HG03520 (cell line): Measurements from ENCODE around the gene SETD1A.
"Not testable (repeated sequence)": the region's sequence is repeated elsewhere in the genome, so short reads cannot be mapped to it uniquely, and the experiment has no call there.

ENCODE experiments used
- ATAC-seq: cut with Tn5 transposase; IDR thresholded peaks from one replicate; pipeline ENCODE4 v1.9.1; 2021; ENCODE audit warnings: mild to moderate bottlenecking, moderate library complexity; ENCODE audit not compliant: unreplicated experiment

The SETD1A gene

DNA sequence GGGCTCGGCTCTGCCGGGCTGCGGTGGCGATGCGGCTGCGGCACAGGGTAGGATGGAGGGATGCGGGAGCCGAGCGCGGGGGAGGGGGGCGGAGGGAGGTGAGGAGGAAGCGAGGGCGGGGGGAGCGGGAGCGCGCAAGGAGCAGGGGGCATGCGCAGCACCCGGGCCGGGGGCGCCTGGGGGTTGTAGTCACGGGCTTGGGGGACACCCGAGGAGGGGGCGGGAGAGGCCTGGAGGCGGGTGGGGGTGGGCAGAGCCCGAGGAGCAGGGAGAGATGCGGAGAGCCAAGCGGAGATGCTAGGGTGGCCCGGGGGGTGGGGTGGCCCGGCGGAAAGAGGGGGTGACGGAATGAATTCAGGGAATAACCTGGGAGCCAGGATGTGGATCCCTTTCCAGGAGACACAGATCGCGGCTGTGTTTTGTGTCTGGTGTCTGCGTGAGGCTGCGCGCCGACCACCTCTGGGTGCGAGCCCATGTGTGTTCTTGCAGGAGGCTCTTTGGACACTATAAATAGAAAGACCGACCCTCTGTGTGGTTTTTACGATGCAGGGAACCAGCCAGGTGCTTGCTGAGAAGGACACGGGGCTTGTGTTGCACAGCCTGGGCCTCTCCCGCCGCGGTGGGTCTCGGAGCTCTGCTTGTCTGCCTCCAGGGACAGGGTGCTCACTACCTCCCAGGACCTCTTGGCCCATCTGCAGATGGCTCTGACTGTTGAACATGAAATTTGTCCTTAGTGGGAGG is 53.2 kb downstream of the SETD1A start, which contains the start of gene STX1B:
Gene STX1B (minus strand): TSS at position 54 of the 741 bp plus-strand sequence. CDS start 242 bp downstream, outside the sequence.
- ATAC-seq: no peak

DNA sequence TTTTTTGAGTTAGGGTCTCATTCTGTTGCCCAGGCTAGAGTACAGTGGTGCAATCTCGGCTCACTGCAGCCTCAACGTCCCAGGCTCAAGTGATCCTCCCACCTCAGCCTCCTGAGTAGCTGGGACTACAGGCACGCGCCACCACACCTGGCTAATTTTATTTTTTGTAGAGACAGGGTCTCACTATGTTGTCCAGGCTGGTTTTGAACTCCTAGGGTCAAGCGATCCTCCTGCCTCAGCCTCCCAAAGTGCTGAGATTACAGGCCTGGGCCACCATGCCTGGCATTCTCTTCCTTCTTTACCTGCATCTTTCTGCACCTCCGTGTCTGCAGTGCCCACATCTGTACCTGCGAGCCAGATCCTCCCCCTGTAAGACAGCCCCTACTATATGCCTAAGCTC is 54.3 kb downstream of the SETD1A start:
- not testable (repeated sequence) for ATAC-seq

DNA sequence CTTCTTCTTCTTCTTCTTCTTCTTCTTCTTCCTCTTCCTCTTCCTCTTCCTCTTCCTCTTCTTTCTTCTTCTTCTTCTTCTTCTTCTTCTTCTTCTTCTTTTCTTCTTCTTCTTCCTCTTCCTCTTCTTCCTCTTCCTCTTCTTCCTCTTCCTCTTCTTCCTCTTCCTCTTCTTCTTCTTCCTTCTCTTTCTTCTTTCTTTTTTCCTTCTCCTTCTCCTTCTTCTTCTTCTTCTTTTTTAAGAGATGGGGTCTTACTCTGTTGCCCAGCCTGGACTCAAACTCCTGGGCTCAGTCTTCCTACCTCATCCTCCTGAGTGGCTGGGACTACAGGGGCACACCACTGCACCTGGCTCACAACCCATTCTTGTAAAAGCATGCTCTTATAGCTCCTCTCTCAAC is 55.7 kb downstream of the SETD1A start:
- ATAC-seq: not testable (repeated sequence)

- ATAC-seq: no peak
Measured at GRCh38 chr16:31016018-31016417, 58.5 kb downstream of the SETD1A start.

DNA sequence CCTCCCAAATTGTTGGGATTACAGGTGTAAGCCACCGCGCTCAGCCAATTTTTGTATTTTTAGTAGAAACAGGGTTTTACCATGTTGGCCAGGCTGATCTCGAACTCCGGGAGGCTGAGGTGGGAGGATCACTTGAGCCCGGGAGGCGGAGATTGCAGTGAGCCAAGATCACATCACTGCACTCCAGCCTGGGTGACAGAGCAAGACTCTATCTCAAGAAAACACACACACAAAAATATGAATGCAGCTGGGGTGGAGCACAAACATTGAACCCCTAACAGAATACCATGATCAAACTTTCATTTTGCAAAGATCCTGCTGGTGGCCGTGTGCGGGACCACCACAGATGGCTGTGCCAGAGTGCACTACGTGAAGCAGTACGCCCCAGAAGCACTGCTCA is 60.2 kb downstream of the SETD1A start:
- ATAC-seq: not testable (repeated sequence)

- no peak for ATAC-seq
Measured at GRCh38 chr16:31020536-31020935, 63.0 kb downstream of the SETD1A start.

DNA sequence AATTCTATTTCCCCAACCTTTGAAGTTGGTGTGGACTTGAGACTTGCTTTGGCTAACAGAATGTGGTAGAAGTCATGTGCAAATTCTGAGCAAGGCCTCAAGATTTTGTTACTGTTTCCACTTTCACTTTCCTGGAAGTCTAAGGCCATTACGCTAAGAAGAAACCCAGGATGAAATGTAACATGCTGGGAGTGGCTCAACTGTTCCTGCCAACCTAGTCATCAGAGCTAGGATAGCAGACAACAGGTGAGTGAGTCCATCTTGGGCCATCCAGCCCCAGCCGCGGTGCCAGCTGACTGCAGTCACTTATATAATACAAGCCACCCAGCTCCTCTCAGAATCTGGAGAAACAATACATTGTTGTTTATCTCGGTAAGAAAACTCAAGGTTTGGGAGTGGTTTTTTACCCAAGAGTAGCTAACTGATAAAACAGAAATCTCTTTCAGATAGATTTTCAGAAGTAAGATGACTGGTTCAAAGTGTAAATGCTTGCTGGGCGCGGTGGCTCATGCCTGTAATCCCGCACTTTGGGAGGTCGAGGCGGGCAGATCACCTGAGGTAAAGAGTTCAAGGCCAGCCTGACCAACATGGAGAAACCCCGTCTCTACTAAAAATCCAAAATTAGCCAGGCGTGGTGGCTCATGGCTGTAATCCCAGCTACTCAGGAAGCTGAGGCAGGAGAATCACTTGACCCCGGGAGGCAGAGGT is 65.1 kb downstream of the SETD1A start:
- no peak for ATAC-seq

DNA sequence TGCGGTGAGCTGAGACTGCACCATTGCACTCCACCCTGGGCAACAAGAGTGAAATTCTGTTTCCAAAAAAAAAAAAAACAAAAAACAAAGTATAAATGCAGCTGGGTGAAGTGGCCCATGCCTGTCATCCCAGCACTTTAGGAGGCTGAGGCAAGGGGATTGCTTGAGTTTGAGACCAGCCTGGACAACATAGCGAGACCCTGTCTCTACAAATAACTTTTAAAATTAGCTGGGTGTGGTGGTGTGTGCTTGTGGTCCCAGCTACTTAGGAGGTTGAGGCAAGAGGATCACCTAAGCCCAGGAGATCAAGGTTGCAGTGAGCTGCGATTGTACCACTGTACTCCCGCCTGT is 65.7 kb downstream of the SETD1A start:
- ATAC-seq: no peak

DNA sequence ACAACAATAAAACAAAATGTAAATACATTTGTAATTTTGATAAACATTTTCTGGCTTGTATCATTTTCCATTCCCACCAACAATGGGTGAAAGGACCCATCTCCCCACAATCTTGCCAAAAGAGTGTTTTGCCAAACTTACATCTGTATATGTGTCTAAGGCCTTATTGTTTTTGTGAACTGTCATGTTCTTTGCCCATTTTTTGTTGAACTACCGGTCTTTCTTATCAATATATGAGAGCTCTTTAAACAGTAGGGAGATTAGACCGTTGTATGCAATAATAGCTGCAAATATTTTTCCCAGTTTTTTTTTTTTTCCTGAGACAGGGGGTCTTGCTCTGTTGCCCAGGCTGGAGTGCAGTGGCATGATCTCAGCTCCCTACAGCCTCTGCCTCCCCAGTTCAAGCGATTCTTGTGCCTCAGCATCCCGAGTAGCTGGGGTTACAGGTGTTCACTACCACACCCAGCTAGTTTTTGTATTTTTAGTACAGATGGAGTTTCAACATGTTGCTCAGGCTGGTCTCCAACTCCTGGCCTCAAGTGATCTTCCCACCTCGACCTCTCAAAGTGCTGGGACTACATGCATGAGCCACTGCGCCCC is 66.2 kb downstream of the SETD1A start:
- no peak for ATAC-seq

DNA sequence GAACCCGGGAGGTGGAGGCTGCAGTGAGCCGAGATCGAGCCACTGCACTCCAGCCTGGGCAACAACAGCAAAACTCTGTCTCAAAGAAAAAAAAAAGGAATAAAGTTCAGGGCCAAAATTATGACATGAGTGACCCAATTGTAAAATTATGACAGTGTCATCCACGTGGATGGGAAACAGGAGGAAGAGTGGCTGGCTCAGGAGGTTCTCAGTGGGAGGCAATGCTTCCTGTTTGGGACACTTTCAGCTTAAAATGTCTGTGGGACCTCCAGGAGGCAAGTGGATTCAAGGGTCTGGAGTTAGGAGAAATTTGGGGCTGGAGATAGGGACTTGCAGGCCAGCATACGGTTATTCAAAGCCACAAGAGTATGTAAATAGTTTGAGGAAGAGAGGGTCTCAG is 67.8 kb downstream of the SETD1A start:
- no peak for ATAC-seq

DNA sequence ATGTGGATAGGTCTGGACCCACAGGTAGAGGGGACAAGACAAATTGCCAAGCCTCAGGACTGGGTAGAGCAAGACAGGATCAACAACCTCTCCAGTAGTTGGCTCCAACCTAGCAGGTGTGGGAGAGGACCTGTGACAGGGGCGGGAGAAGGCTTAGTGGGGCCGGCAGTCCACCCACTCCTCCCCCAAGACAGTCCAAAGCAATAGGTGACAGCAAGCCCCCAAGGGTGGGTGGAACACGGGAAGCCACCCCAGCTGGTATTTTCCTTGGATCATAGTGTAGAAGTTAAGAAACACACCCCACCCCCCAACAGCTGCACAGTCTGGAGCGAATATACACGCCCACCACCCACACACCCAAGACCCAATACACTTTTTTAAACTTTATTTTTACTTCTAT is 71.7 kb downstream of the SETD1A start:
- no peak for ATAC-seq

DNA sequence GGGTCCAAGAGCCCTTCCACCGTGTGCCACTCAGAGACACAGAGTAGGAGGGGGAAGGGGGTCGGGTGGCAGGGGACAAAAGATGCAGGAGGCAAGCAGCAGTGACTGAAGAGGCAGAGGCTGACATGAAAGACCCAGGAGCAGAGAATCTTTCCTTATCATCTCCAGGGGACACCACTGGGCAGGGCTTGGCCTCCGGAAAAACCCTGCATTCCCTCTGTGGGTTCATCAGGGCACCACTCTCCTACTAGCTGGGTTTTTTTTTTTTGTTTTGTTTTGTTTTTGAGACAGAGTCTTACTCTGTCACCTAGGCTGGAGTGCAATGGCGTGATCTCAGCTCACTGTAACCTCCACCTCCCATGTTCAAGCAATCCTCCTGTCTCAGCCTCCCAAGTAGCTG is 73.7 kb downstream of the SETD1A start:
- ATAC-seq: no peak

DNA sequence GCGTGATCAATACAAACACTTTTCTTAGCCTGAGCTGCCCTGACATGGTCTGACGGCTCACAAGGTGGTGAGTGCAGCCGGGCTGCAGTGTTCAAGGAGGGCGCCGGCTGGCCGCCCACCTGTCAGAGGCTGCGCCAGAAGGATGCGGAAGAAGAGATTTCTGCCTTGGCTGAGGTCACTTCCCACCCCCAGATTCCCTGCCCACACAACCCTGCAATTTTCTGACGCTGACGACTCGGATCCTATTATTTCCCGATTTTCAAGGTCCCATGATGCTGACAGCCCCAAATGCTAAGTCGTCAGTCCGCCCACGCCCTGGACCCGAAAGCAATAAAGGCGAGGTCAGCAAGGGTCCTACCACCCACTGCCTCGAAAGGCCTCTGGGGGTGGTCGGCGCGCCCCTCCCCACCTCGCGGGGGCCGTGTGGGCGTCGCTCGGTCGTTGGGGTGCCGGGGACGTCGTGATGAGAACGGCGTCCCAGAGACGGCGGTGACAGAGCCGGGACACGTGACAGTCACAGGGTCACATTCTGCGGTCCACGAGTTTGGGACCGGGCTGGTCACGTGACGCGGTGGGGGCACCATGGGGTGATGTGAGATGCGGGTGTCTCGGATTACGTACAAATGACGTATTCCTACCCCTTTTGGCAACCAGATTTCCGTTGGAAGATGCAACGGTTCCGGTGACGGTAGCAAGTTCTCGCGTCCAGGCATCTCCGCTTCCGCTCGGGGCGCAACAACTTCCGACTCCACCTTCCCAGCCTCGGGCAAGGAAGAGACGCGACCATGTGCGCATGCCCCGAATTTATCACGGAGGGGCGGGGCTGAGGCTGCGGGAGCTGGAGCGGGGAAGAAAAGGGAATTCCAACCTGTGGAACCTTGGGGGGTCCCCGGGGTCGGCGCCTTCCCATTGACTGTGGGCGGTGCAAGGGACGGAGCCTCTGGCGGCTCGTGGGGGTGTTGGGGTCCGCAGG is 75.5 kb downstream of the SETD1A start, which contains the start of gene STX4:
Gene STX4 (plus strand): TSS at position 823 of the 973 bp plus-strand sequence. CDS start 248 bp downstream, outside the sequence.
- ATAC-seq: peak; percentile 83

- peak; percentile 36 for ATAC-seq
Measured at GRCh38 chr16:31033709-31034492, 76.3 kb downstream of the SETD1A start.
